Measurements from ENCODE around the gene LRRC4B. TPM values are rescaled to one million over a fixed set of nuclear protein-coding genes. Genes with fewer than 3 reads are reported as not detected.

The LRRC4B gene
- total and polyA plus RNA-seq, 2 experiments from 2014 or later: 5.8 to 56.4 TPM

DNA sequence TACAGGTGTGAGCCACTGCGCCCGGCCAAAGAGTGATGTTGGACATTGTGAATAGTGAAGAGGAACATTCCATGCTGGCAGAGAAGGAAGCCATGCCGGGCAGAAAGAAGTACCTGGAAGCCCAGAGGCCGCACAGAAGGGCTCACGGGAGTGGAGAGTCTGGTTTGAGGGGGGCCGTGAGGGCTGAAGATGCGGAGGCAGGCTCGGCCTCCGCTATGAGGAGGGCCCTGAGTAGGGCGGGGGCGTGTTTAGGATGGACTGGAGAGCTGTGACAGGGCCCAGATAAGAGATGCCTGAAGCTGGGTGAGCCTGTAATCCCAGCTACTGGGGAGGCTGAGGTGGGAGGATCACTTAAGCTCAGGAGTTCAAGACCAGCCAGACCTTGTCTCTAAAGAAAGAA lies 58.9 kb downstream of the LRRC4B start:
- no peaks in the 10 kb centered on the region for H3K27me3 ChIP-seq
- H3K36me3 ChIP-seq: no peaks in the 10 kb centered on the region
- H3K9me3 ChIP-seq (ENCODE audit: low read depth): no peaks in the 10 kb centered on the region
- no peak for DNase-seq (ENCODE audit: low read depth in 1 of 2, low spot score in 1 of 2)
- H3K4me3 ChIP-seq: no peak overlapping the region
- TF ChIP-seq CTCF (IDR thresholded peaks at IDR 0.05; ENCODE audit: low read depth, low read length): no peak
- H3K27ac ChIP-seq: peak overlapping the region; percentile 77
- peaks cover 21% of the 10 kb centered on the region for H3K4me1 ChIP-seq (ENCODE audit: low read depth)

GRCh38 chr19:50508843-50509190 lies 59.4 kb downstream of the LRRC4B start:
- Histone ChIP-seq H3K27ac (peak overlapping the region; percentile 77), H3K4me1 (ENCODE audit: low read depth) (peaks cover 17% of the 10 kb centered on the region), H3K27me3 (no peaks in the 10 kb centered on the region), H3K9me3 (ENCODE audit: low read depth) (no peaks in the 10 kb centered on the region), H3K36me3 (no peaks in the 10 kb centered on the region), H3K4me3 (no peak overlapping the region)
- DNase-seq (ENCODE audit: low read depth in 1 of 2, low spot score in 1 of 2): no peak
- no peak for TF ChIP-seq CTCF (IDR thresholded peaks at IDR 0.05; ENCODE audit: low read depth, low read length)

GRCh38 chr19:50507376-50507775 lies 60.9 kb downstream of the LRRC4B start:
- no peak for TF ChIP-seq CTCF (IDR thresholded peaks at IDR 0.05; ENCODE audit: low read depth, low read length)

GRCh38 chr19:50506700-50507099 lies 61.5 kb downstream of the LRRC4B start:
- H3K27ac ChIP-seq: no peak overlapping the region
- DNase-seq (ENCODE audit: low read depth in 1 of 2, low spot score in 1 of 2): no peak
- no peaks in the 10 kb centered on the region for H3K36me3 ChIP-seq
- no peaks in the 10 kb centered on the region for H3K27me3 ChIP-seq
- peaks cover 24% of the 10 kb centered on the region for H3K4me1 ChIP-seq (ENCODE audit: low read depth)
- H3K9me3 ChIP-seq (ENCODE audit: low read depth): no peaks in the 10 kb centered on the region
- TF ChIP-seq CTCF (IDR thresholded peaks at IDR 0.05; ENCODE audit: low read depth, low read length): no peak
- no peak overlapping the region for H3K4me3 ChIP-seq

More at GRCh38 chr19:50507376-50507775, 60.9 kb downstream of the LRRC4B start:
- Histone ChIP-seq H3K27me3 (no peaks in the 10 kb centered on the region), H3K4me1 (ENCODE audit: low read depth) (peaks cover 19% of the 10 kb centered on the region), H3K27ac (no peak overlapping the region), H3K36me3 (no peaks in the 10 kb centered on the region), H3K9me3 (ENCODE audit: low read depth) (no peaks in the 10 kb centered on the region), H3K4me3 (no peak overlapping the region)
- no peak for DNase-seq (ENCODE audit: low read depth in 1 of 2, low spot score in 1 of 2)

DNA sequence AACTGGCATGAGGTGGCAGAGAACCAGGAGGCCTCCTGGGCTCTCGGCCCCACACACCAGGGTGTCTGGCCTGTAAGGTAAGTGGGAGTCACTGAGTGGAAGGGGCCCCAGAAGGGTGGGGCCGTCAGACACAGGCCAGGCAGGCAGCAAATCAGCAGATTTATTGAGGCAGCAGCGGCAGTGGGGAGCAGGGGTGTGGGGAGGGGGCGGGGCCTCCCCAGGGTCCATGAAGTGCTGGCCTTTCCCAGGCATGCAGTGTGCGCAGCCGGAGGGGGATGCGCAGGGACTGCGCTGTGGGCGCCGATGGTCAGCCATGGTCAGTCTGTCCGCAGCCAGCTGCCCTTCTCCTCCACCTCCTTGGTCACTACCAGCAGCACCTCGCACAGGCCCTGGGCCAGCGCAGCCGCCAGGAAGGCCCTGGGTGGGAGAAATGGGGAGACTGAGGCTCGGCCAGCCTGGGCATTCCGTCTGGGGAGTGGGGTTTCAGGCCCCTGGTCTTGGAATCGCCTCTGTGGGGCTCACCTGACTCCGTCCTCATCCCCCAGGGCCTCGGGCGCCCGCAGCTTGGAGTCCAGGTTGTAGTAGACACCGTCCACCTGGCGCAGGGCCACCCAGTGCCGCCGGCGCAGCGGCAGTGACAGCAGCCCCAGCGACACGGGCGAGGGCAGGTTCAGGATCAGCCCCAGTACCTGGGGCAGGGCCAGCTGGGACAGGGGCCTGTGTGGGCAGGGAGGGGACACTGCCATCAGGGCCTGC lies 62.2 kb downstream of the LRRC4B start:
- Histone ChIP-seq H3K4me1 (ENCODE audit: low read depth) (peaks cover 31% of the 10 kb centered on the region), H3K27ac (no peak overlapping the region), H3K36me3 (no peaks in the 10 kb centered on the region), H3K27me3 (no peaks in the 10 kb centered on the region), H3K9me3 (ENCODE audit: low read depth) (no peaks in the 10 kb centered on the region), H3K4me3 (no peak overlapping the region)
- DNase-seq (ENCODE audit: low read depth in 1 of 2, low spot score in 1 of 2): no peak
- TF ChIP-seq CTCF (IDR thresholded peaks at IDR 0.05; ENCODE audit: low read depth, low read length): no peak

All from cardiac muscle cell (in vitro differentiated cells and primary cell).